A549 (cell line): ENCODE data around the gene WDFY2. TPM values are rescaled to one million over a fixed set of nuclear protein-coding genes. Genes with fewer than 3 reads are reported as not detected.

Source experiments
- ATAC-seq, 2 experiments: fragments of 200-7000 bp in 1 of 2; fragments of >200 bp in 1 of 2; cut with Nextera tagmentation in 1 of 2; cut with Tn5 transposase in 1 of 2; 3 replicates each; pipeline versions ENCODE4 v1.8.0 to v1.9.1; 2018 to 2020; ENCODE audit warnings: mild to moderate bottlenecking in 1 of 2, moderate library complexity in 1 of 2
- CTCF ChIA-PET: fragments of 300-600 bp; sonication (Branson Sonifier 250); formaldehyde crosslinking; extraction: SDS; loops from one replicate; lab custom pipeline; 2021; ENCODE audit warnings: antibody characterized with exemption, inconsistent platforms; lab: Yijun Ruan, JAX
- POLR2A ChIA-PET: fragments of 350-600 bp; formaldehyde crosslinking; extraction: SDS; loops from one replicate; lab custom pipeline; 2021; ENCODE audit warnings: antibody characterized with exemption, inconsistent platforms; lab: Yijun Ruan, JAX
- DNase-seq, 2 experiments: peaks; one replicate each; pipeline versions ENCODE4 v3.0.0 to v3.0.0-alpha.2; 2011 to 2016; ENCODE audit warnings: low read depth in 1 of 2, low spot score in 1 of 2
- FAIRE-seq: peaks from 2 replicates; lab custom pipeline; 2011; peaks lifted over from hg19 to GRCh38; lab: Jason Lieb, UNC
- H3K27ac ChIP-seq, 2 experiments: fragments of >200 bp; sonication (Bioruptor Twin); formaldehyde crosslinking; 3 replicates each; pipeline ENCODE4 v1.5.1; 2016 to 2017
- H3K4me1 ChIP-seq: fragments of >200 bp; sonication (Bioruptor Twin); formaldehyde crosslinking; 3 replicates; pipeline ENCODE4 v1.6.1; 2016
- H3K4me2 ChIP-seq: fragments of >200 bp; sonication (Bioruptor Twin); formaldehyde crosslinking; 3 replicates; pipeline ENCODE4 v1.6.1; 2016
- H3K4me3 ChIP-seq: fragments of >200 bp; sonication (Bioruptor Twin); formaldehyde crosslinking; 3 replicates; pipeline ENCODE4 v1.5.1; 2016
- H3K9me3 ChIP-seq: fragments of >200 bp; sonication (Bioruptor Twin); formaldehyde crosslinking; 3 replicates; pipeline ENCODE4 v1.6.1; 2016
- BHLHE40 ChIP-seq: IDR thresholded peaks from 2 replicates; pipeline ENCODE4 v1.6.1; 2012; ENCODE audit warnings: low read depth, low read length, inconsistent platforms
- CBX2 ChIP-seq: fragments of 200-600 bp; sonication (generic); IDR thresholded peaks from 2 replicates; pipeline ENCODE4 v1.6.1; 2016; ENCODE audit warnings: low read depth, mild to moderate bottlenecking, borderline replicate concordance
- CEBPB ChIP-seq, 2 experiments: fragments of >200 bp in 1 of 2; sonication (Bioruptor Twin) in 1 of 2; formaldehyde crosslinking in 1 of 2; IDR thresholded peaks; 2 replicates each; pipeline ENCODE4 v1.6.1; 2012 to 2016
- CHD4 ChIP-seq: fragments of 200-600 bp; sonication (generic); IDR thresholded peaks from 2 replicates; pipeline ENCODE4 v1.6.1; 2016; ENCODE audit warnings: antibody characterized with exemption, mild to moderate bottlenecking, borderline replicate concordance
- CTCF ChIP-seq: fragments of >200 bp; sonication (Bioruptor Twin); formaldehyde crosslinking; IDR thresholded peaks from 3 replicates; pipeline ENCODE4 v1.5.1; 2016
- E2F6 ChIP-seq: IDR thresholded peaks from 2 replicates; pipeline ENCODE4 v1.6.1; 2012; ENCODE audit warnings: low read depth, borderline replicate concordance
- ELK1 ChIP-seq: fragments of 150-350 bp; IDR thresholded peaks from 2 replicates; pipeline ENCODE4 v1.6.1; 2014; ENCODE audit warnings: low read depth, mild to moderate bottlenecking, low read length
- ESRRA ChIP-seq: fragments of 150-350 bp; IDR thresholded peaks from 2 replicates; pipeline ENCODE4 v1.6.1; 2014; ENCODE audit warnings: mild to moderate bottlenecking, low read length, borderline replicate concordance
- FOSB ChIP-seq: fragments of 250-450 bp; sonication (Bioruptor Pico); IDR thresholded peaks from 2 replicates; pipeline ENCODE4 v1.5.0; 2020; ENCODE audit warnings: mild to moderate bottlenecking, moderate library complexity
- HES2 ChIP-seq: fragments of >200 bp; sonication (Bioruptor Twin); formaldehyde crosslinking; IDR thresholded peaks from 2 replicates; pipeline ENCODE4 v1.6.1; 2016
- HOXA7 ChIP-seq: fragments of 250-450 bp; sonication (Bioruptor Pico); IDR thresholded peaks from 2 replicates; pipeline ENCODE4 v1.5.0; 2020; ENCODE audit warnings: mild to moderate bottlenecking, moderate library complexity
- HOXB5 ChIP-seq: fragments of 250-450 bp; sonication (Bioruptor Pico); IDR thresholded peaks from 2 replicates; pipeline ENCODE4 v1.5.0; 2020; ENCODE audit warnings: mild to moderate bottlenecking, moderate library complexity
- PBX3 ChIP-seq: IDR thresholded peaks from 2 replicates; pipeline ENCODE4 v1.6.1; 2012
- PHF8 ChIP-seq: fragments of 200-600 bp; sonication (generic); IDR thresholded peaks from 2 replicates; pipeline ENCODE4 v1.6.1; 2016; ENCODE audit warnings: low read depth, mild to moderate bottlenecking, antibody characterized with exemption, moderate library complexity, borderline replicate concordance
- RAD21 ChIP-seq, 2 experiments: fragments of >200 bp in 1 of 2; sonication (Bioruptor Twin) in 1 of 2; formaldehyde crosslinking in 1 of 2; IDR thresholded peaks in 1 of 2; conservative IDR thresholded peaks in 1 of 2; 2 replicates in 1 of 2; 3 replicates in 1 of 2; pipeline ENCODE4 v1.6.1; 2012 to 2018; ENCODE audit warnings: inconsistent platforms in 1 of 2
- RCOR1 ChIP-seq: fragments of 150-350 bp; IDR thresholded peaks from 2 replicates; pipeline ENCODE4 v1.6.1; 2014; ENCODE audit warnings: antibody characterized with exemption, low read length, low read depth
- REST ChIP-seq: fragments of 200-600 bp; sonication (generic); IDR thresholded peaks from 2 replicates; pipeline ENCODE4 v1.6.1; 2016; ENCODE audit warnings: antibody characterized with exemption, mild to moderate bottlenecking, moderate library complexity
- SREBF2 ChIP-seq: fragments of 450-650 bp; IDR thresholded peaks from 2 replicates; pipeline ENCODE4 v1.6.1; 2014; ENCODE audit warnings: mild to moderate bottlenecking, moderate library complexity
- ZC3H11A ChIP-seq: fragments of 450-650 bp; IDR thresholded peaks from 2 replicates; pipeline ENCODE4 v1.6.1; 2014; ENCODE audit warnings: antibody characterized with exemption, mild to moderate bottlenecking
- ZFP36 ChIP-seq: fragments of 450-650 bp; IDR thresholded peaks from 2 replicates; pipeline ENCODE4 v1.6.1; 2014; ENCODE audit warnings: borderline replicate concordance; ENCODE audit not compliant: partially characterized antibody
- WGBS: methylation state at CpG from one replicate; pipeline ENCODE4 v1.1.6; 2017; ENCODE audit errors: missing lambda C conversion rate; 5-methylcytosine and 5-hydroxymethylcytosine counted together
- polyA plus RNA-seq, 4 experiments: library from polyadenylated mRNA; depleted of rRNA in 3 of 4; stranded (reverse); fragments of >200 nt; fragmentation: RNase III in 1 of 4; extraction: RNeasy Plus Mini Kit Qiagen cat#74134 plus additional on column Dnase treatment in 1 of 4; gene quantifications; 2 replicates in 3 of 4; 3 replicates in 1 of 4; pipeline ENCODE4 v1.2.3, GENCODE V29; 2011 to 2017

The WDFY2 gene
- polyA plus RNA-seq, 2 of the 4 experiments (the other 2 are of a cell fraction): 5.2 to 8.5 TPM

- no peak overlapping the region for H3K4me2 ChIP-seq
- FAIRE-seq (no peak), DNase-seq (no peak), ATAC-seq (no peak)
- no peak overlapping the region for H3K27ac ChIP-seq
- CTCF ChIA-PET: interaction anchor here (1.1 kb wide), 1 partner anchor 11 kb away, joined by 3 read pairs; no protein-coding TSS in a partner anchor
- H3K4me1 ChIP-seq: peaks cover 4% of the 10 kb centered on the region; the same call in 1 of the 3 replicates
- H3K4me3 ChIP-seq: no peak overlapping the region
- no peaks in the 10 kb centered on the region for H3K9me3 ChIP-seq
- TF ChIP-seq BHLHE40: no peak
- no peak for TF ChIP-seq RCOR1
- TF ChIP-seq ZFP36: no peak
- no peak for TF ChIP-seq ZC3H11A
- TF ChIP-seq E2F6: no peak
- TF ChIP-seq CHD4: no peak
- no peak for TF ChIP-seq SREBF2
- TF ChIP-seq RAD21 (conservative IDR thresholded peaks at IDR 0.05 in 1 of 2, IDR thresholded peaks at IDR 0.05 in 1 of 2): no peak
- no peak for TF ChIP-seq REST
- POLR2A ChIA-PET: no interaction called here
These were observed 224.5 kb downstream of the WDFY2 start for GRCh38 chr13:51808811-51809210.

GRCh38 chr13:51811046-51811445, 226.8 kb downstream of the WDFY2 start:
- Histone ChIP-seq H3K9me3 (no peaks in the 10 kb centered on the region), H3K4me1 (0 out of 3 replicates have a peak, but pooled peaks cover 10% of the 10 kb centered on the region), H3K27ac (no peak overlapping the region), H3K4me3 (no peak overlapping the region), H3K4me2 (no peak overlapping the region)
- no peak for FAIRE-seq
- no peak for DNase-seq
- ChIA-PET CTCF (interaction anchor here (0.6 to 5.4 kb wide), 3 partner anchors 317 to 371 kb away, joined by 3 to 60 read pairs (median 3); partner anchors contain the start of gene NEK5), POLR2A (no interaction called here)
- WGBS: 81% methylated on average over 12 of the region's 12 CpGs
- ATAC-seq: no peak
- no peak for TF ChIP-seq PBX3
- TF ChIP-seq FOSB (CRISPR knock-in tag): no peak
- no peak for TF ChIP-seq CEBPB (IDR thresholded peaks at IDR 0.05)
- TF ChIP-seq HES2: no peak
- no peak for TF ChIP-seq HOXA7 (CRISPR knock-in tag)
- no peak for TF ChIP-seq ZFP36
- no peak for TF ChIP-seq RAD21 (conservative IDR thresholded peaks at IDR 0.05 in 1 of 2, IDR thresholded peaks at IDR 0.05 in 1 of 2)
- no peak for TF ChIP-seq E2F6
- no peak for TF ChIP-seq BHLHE40
- no peak for TF ChIP-seq PHF8
- TF ChIP-seq CBX2: no peak
- no peak for TF ChIP-seq ELK1
- no peak for TF ChIP-seq ESRRA
- TF ChIP-seq HOXB5: no peak
- TF ChIP-seq CTCF: no peak
